Esophagus squamous epithelium (tissue), 5 donors: ENCODE results near the gene TMEM80. TPM values are rescaled to one million over a fixed set of nuclear protein-coding genes. Genes with fewer than 3 reads are reported as not detected.

Experiments
- DNase-seq: peaks from one replicate; lab custom pipeline; 2025; lab: John Stamatoyannopoulos, UW
- H3K27ac ChIP-seq, 4 donors: fragments of 200-600 bp; sonication (generic); one replicate each; pipeline ENCODE4 v1.5.1; 2016 to 2019; ENCODE audit warnings: mild to moderate bottlenecking in 1 of 4
- H3K27me3 ChIP-seq, 4 donors: fragments of 200-600 bp; sonication (generic); 1 replicate in 3 of 4; 2 replicates in 1 of 4; pipeline versions ENCODE4 v1.5.1 to v1.6.0; 2017 to 2021; ENCODE audit warnings: antibody characterized with exemption in 1 of 4
- H3K36me3 ChIP-seq, 3 donors: fragments of 200-600 bp; sonication (generic); one replicate each; pipeline ENCODE4 v1.5.1; 2016 to 2019
- H3K4me1 ChIP-seq, 3 donors: fragments of 200-600 bp; sonication (generic); one replicate each; pipeline ENCODE4 v1.5.1; 2017 to 2019
- H3K4me3 ChIP-seq, 4 donors: fragments of 200-600 bp; sonication (generic); 1 replicate in 3 of 4; 2 replicates in 1 of 4; pipeline ENCODE4 v1.5.1; 2016 to 2019; ENCODE audit warnings: mild to moderate bottlenecking in 2 of 4, moderate library complexity in 1 of 4
- H3K9me3 ChIP-seq, 3 donors: fragments of 200-600 bp; sonication (generic); one replicate each; pipeline ENCODE4 v1.5.1; 2016 to 2019
- CTCF ChIP-seq, 6 experiments: fragments of 450-650 bp in 4 of 6; fragments of 200-600 bp in 2 of 6; sonication (generic) in 2 of 6; IDR thresholded peaks; one replicate each; pipeline ENCODE4 v1.5.1; 2016 to 2019; ENCODE audit warnings: antibody characterized with exemption in 6 of 6, mild to moderate bottlenecking in 4 of 6, moderate library complexity in 4 of 6
- POLR2A ChIP-seq, 4 donors: fragments of 450-650 bp; IDR thresholded peaks; one replicate each; pipeline ENCODE4 v1.6.1; 2017; ENCODE audit warnings: antibody characterized with exemption in 4 of 4, mild to moderate bottlenecking in 4 of 4, moderate library complexity in 3 of 4
- WGBS, 2 donors: methylation state at CpG; one replicate each; pipeline ENCODE4 v1.1.5; 2018; 5-methylcytosine and 5-hydroxymethylcytosine counted together
- intact Hi-C: fragments of 100-400 bp; cut with DNase I; formaldehyde crosslinking; loops from one replicate; pipeline ENCODE4 v1.15.0; 2022
- total RNA-seq, 4 donors: library from RNA; depleted of rRNA; stranded (reverse); fragments of >200 nt; gene quantifications; one replicate each; pipeline ENCODE4 v1.1.0, GENCODE V29; 2016
- donor health status: DM: yes; HTN: yes; CAD: no.

Gene TMEM80
- total RNA-seq, 4 donors from 2014 or later, result 16.1 to 55.3 (median 18.1) TPM

GRCh38 chr11:714436-714835, 18.8 kb downstream of the TMEM80 start:
- 94 to 96% methylated on average over 6 of the region's 6 CpGs for WGBS, 2 donors
- TF ChIP-seq POLR2A (IDR thresholded peaks at IDR 0.05) (no peak), CTCF (IDR thresholded peaks at IDR 0.05) (no peak)
- no peak for DNase-seq

GRCh38 chr11:719214-720016, 23.8 kb downstream of the TMEM80 start:
- TF ChIP-seq CTCF (IDR thresholded peaks at IDR 0.05) (no peak), POLR2A (IDR thresholded peaks at IDR 0.05) (no peak)
- Histone ChIP-seq H3K27ac (no peak overlapping the region), H3K9me3 (no peaks in the 10 kb centered on the region), H3K36me3 (peaks cover 12 to 71% (median 22%) of the 10 kb centered on the region in 3 donors), H3K4me3 (no peak overlapping the region), H3K27me3 (peaks cover 0 to 44% (median 3%) of the 10 kb centered on the region in 4 donors), H3K4me1 (peaks cover 12 to 56% (median 16%) of the 10 kb centered on the region in 3 donors)
- no peak for DNase-seq
- 72 to 77% methylated on average over 15 to 30 of the region's 34 CpGs for WGBS, 2 donors
- intact Hi-C loops, result loop anchor here (5.0 to 10.0 kb wide), 2 partner anchors 55 to 162 kb away; no protein-coding TSS in a partner anchor

More at GRCh38 chr11:714436-714835, 18.8 kb downstream of the TMEM80 start:
- peaks cover 0 to 60% (median 8%) of the 10 kb centered on the region in 3 donors for H3K36me3 ChIP-seq
- no peaks in the 10 kb centered on the region for H3K9me3 ChIP-seq
- H3K4me1 ChIP-seq, result peaks cover 0 to 41% (median 13%) of the 10 kb centered on the region in 3 donors
- H3K27ac ChIP-seq, result no peak overlapping the region
- intact Hi-C loops, result no loop called here
- no peak overlapping the region for H3K4me3 ChIP-seq
- H3K27me3 ChIP-seq, result peaks cover 0 to 11% (median 0%) of the 10 kb centered on the region in 4 donors

- Histone ChIP-seq H3K4me3 (peak overlapping the region in 2 of 4 donors; percentile 20 to 46), H3K36me3 (peaks cover 12 to 79% (median 22%) of the 10 kb centered on the region in 3 donors), H3K27me3 (peaks cover 0 to 51% (median 3%) of the 10 kb centered on the region in 4 donors), H3K4me1 (peaks cover 12 to 63% (median 17%) of the 10 kb centered on the region in 3 donors), H3K9me3 (no peaks in the 10 kb centered on the region), H3K27ac (no peak overlapping the region)
- DNase-seq, result no peak
- WGBS, 2 donors, result 82 to 90% methylated on average over 3 to 12 of the region's 35 CpGs
- intact Hi-C loops, result loop anchor here (5.0 to 10.0 kb wide), 2 partner anchors 55 to 163 kb away; no protein-coding TSS in a partner anchor
- TF ChIP-seq CTCF (IDR thresholded peaks at IDR 0.05) (no peak), POLR2A (IDR thresholded peaks at IDR 0.05) (no peak)
Measured at GRCh38 chr11:720017-720641, 24.5 kb downstream of the TMEM80 start.

GRCh38 chr11:720642-721246, 25.1 kb downstream of the TMEM80 start:
- H3K36me3 ChIP-seq, result peaks cover 12 to 79% (median 22%) of the 10 kb centered on the region in 3 donors
- H3K9me3 ChIP-seq, result no peaks in the 10 kb centered on the region
- H3K27ac ChIP-seq, result peak overlapping the region in 2 of 4 donors; percentile 3 to 4
- 21% methylated on average over 6 of the region's 53 CpGs; no CpG with 5 or more reads in 1 of the 2 donors for WGBS, 2 donors
- DNase-seq, result no peak
- H3K27me3 ChIP-seq, result peaks cover 0 to 57% (median 3%) of the 10 kb centered on the region in 4 donors
- peak overlapping the region in 2 of 4 donors; percentile 20 to 46 for H3K4me3 ChIP-seq
- intact Hi-C loops, result loop anchor here (5.0 to 10.0 kb wide), 2 partner anchors 56 to 163 kb away; no protein-coding TSS in a partner anchor
- H3K4me1 ChIP-seq, result peaks cover 18 to 69% (median 23%) of the 10 kb centered on the region in 3 donors
- TF ChIP-seq POLR2A (IDR thresholded peaks at IDR 0.05) (no peak), CTCF (IDR thresholded peaks at IDR 0.05) (no peak)
